NT2/D1 (cell line): ENCODE measurements around the gene FOXC1.

ENCODE experiments used
- SUZ12 ChIP-seq: IDR thresholded peaks from 2 replicates; pipeline ENCODE4 v1.6.1; 2011; ENCODE audit not compliant: insufficient read length, insufficient read depth; ENCODE audit errors: extremely low read depth
- YY1 ChIP-seq: IDR thresholded peaks from 2 replicates; pipeline ENCODE4 v1.6.1; 2011; ENCODE audit not compliant: insufficient read length, insufficient read depth
- ZNF274 ChIP-seq: IDR thresholded peaks from 2 replicates; pipeline ENCODE4 v1.6.1; 2011; ENCODE audit warnings: mild to moderate bottlenecking, low read depth, low read length

DNA sequence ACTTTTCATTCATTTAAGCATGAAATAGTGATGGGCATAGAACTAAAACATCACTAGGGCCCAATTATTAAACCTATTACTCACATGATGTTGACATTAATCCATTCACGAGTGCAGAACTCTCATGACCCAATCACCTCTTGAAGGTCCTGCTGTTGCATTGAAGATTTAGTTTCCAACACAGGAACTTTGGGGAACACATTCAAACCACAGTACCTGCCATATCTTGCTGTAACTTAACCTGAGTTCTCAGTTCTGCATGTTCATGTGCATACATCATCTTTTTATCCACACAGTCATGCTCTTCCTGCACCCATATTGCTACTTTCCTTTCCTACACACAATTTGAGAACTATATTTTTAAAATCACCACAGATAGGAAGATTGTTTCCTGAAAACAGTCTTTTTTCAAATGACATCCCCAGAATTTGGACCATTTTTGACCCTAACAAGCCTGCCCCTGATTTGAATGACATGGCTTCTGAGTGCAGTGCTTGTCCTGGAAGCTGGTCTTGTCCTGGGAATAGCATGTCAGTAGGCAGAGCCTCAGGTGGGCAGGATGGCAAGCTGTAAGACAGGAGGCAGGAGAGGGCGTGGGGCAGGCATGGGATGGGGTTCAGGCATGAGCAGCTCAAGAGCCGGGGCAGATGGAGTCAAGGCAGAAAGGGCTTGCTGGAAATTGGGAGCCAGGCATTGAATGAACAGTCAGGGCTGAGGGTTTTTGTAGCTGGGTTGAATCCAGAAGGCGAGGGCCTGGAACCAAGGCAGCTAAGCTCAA is 49.2 kb upstream of the FOXC1 start:
- TF ChIP-seq YY1 (no peak), ZNF274 (no peak), SUZ12 (no peak)
